HG03442 (cell line): ENCODE results near the gene MACROD2.

ENCODE experiments used
- ATAC-seq: cut with Tn5 transposase; IDR thresholded peaks from one replicate; pipeline ENCODE4 v1.9.1; 2021; ENCODE audit warnings: mild to moderate bottlenecking, moderate library complexity; ENCODE audit not compliant: unreplicated experiment

Gene MACROD2

GRCh38 chr20:14632906-14633305 lies 637.6 kb downstream of the MACROD2 start:
- ATAC-seq, result no peak

DNA sequence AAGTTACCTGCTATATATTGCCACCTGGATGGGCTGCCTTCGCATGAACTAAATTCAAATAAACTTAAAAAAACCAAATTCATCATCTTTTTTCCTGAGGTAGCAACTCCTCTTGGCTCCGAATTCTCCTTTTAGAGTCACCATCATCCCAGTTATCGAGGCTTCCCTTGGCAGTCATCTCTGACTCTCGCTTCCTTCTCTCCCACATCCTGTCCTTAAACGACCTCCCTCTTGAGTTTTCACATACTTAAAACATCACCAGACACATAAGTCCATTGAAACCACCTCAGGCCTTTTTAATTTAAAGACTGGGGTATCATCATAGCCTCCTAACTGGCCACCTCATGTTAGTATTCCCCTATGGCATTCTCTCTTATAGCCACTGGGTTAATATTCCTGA lies 638.2 kb downstream of the MACROD2 start:
- no peak for ATAC-seq

GRCh38 chr20:14634665-14635064 lies 639.3 kb downstream of the MACROD2 start:
- no peak for ATAC-seq

DNA sequence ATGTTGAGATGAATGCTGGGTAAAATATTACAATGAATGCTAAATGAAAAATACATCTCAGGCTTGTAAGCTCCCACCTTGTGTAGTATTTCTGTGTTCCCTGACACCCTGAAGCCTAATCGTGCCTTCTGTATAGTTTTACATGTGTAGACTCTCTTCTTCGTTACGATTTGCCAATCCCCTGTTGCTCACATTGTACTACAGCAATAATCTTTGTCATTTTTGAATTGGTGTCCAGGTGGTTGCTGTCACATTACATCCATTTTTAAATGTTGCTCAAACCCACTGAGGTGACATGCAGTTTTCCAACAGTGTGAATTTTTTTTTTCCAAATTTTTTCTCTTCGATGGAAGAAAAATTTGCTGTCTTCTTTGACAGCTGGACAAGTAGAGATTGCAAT lies 642.1 kb downstream of the MACROD2 start:
- ATAC-seq, result no peak

- ATAC-seq, result no peak
These were observed 647.8 kb downstream of the MACROD2 start for GRCh38 chr20:14643146-14643545.

DNA sequence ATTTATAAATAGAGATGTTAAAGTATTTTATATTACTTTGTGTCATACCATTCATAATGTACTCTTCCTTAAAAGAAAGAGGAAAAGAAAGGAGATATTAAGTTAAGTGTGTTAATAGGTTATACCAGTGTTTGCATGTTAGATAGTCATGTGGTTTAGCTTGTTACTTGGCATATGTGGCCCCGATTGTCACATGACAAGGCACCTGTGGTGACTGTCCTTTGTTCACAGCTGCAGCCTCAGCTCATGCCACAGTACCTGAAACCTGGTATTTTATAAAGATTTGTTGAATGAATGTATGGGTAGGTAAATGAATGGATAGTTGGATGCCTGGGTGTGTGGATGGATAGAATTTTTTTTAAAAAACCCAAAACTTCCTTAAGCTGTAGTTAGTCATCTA lies 648.2 kb downstream of the MACROD2 start:
- no peak for ATAC-seq

- ATAC-seq, result no peak
These were observed 649.2 kb downstream of the MACROD2 start for GRCh38 chr20:14644306-14645097.

DNA sequence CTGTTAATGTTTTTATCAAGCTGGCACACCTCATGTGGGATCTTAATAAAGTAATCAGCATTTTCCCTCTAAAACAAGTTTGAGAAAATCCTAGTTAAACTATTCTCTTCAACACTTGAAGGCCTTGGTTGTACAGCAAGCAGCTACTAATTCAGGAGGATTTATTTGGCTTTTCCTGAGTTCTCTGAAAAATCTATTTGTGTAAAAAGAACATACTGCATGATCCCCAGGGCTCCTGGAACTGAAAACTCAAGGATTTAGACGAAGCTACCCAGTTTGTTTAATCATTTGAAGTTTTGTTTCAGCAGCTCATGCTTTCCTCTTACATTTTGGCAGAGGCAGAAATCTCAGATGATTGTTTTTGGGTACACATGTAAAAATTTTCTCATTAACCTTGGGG lies 651.7 kb downstream of the MACROD2 start:
- no peak for ATAC-seq

DNA sequence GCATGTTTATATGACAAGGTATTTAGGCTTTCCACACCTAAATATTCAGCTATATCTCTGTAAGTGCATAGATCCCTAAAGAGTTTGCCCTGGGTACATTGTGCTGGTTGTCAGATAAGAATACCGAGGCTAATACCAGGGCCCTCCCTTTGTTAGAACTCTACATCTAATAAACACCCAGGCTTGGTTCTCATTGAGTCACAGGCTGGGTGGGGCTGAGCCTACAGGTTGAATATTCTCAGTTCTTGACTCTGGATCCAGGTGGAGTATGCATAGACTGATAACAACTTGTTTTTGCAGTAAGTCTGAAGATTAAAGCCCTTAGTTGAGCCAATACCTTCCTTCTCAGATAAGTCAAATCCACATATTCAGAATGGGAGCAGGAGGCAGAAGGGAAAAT lies 654.3 kb downstream of the MACROD2 start:
- no peak for ATAC-seq

GRCh38 chr20:14657266-14658005 lies 662.1 kb downstream of the MACROD2 start:
- no peak for ATAC-seq

DNA sequence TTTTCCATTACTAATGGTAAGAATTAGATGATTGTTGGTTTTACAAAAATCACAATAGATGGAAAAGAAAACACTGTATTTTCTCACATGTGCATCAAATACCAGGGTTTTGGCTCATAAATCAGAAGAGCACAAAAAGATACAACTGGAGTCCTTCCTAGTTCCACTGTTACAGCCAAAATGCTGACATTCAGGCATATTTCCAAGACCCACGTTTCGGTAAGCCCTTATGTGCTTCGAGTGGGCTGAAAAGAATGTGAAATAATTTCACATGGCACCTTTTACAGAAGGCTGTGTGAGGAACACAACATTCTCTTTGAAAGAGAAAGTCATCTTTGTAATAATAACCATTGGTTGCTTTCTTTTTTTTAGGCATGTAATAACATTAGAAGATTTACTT lies 668.8 kb downstream of the MACROD2 start:
- ATAC-seq, result no peak

GRCh38 chr20:14666696-14667095 lies 671.4 kb downstream of the MACROD2 start:
- ATAC-seq, result no peak

GRCh38 chr20:14667226-14667625 lies 671.9 kb downstream of the MACROD2 start:
- no peak for ATAC-seq

DNA sequence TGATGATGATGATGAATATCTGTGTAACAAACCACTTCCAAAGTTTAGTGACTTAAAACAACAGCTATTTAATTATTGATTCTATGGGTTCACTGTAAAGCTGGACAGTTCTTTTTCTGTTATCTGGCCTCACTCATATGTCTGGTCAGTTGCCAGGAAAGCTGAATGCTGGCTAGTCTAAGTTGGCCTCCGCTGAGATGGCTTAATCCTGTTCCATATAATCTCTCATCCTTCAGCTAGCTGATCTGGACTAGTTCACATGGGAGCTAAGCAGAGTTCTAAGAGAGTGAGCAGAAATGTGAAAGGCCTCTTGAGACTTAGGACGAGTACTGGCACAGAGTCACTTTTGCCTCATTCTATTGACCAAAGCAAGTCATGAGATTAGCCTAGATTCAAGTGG lies 676.8 kb downstream of the MACROD2 start:
- no peak for ATAC-seq

- no peak for ATAC-seq
These were observed 677.8 kb downstream of the MACROD2 start for GRCh38 chr20:14673164-14673563.

DNA sequence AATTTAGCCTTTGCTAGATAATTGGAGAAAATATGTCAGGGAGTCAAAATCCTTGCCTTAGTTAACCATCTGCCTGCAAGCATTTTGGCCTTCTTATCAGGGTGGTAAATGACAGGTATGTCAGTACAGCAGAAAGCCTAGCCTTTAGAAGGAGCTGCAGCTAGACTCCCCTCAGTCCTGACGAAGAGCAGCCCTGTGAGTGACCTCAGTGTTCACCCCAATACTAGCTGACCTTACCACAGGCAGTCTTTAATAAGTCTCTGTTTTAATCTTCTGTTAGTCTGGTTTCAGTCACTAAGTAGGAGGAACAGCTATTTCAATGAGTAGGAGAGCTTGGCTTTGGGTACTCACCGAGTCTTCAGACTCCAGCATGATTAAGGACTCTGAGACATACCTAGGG lies 682.1 kb downstream of the MACROD2 start:
- no peak for ATAC-seq

GRCh38 chr20:14685183-14685582 lies 689.9 kb downstream of the MACROD2 start:
- no peak for ATAC-seq

DNA sequence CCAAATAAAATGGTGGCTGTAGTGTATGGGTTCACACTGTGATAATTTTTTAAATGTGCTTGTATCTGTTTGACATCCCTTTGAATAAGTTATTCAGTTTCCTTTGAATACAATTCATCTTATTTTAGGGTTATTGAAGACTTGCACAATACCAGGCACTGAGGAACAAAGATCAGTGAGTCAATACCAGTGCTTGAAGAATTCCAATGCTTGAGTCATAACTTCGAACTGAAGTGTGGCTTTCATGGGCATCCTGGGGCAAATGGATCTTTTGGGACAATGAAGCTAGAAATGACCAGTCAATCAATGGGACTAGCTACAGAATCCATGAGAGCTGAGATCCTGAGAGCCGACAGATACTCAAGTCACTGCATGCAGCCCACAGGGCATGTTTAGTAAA lies 692.0 kb downstream of the MACROD2 start:
- ATAC-seq, result no peak

DNA sequence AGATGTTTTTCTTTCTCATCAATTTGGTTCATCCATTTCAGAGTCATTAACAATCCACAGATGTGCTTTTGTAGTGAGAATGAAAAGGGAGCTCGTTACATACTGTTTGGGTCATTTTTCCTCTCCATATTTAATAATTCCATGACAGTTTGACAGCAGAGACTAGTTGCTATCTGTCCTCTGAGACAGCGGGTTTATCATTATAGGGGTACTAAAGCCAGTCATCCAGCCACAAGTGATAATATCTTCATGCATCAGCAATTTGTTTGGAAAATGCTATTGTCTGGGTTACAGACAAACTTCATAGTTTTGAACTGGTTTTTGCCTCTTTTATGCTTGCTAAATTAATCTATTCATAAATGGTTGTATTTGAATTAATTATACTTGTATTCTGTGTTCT lies 692.7 kb downstream of the MACROD2 start:
- ATAC-seq, result no peak

GRCh38 chr20:14691994-14692393 lies 696.7 kb downstream of the MACROD2 start:
- ATAC-seq, result peak; percentile 50

DNA sequence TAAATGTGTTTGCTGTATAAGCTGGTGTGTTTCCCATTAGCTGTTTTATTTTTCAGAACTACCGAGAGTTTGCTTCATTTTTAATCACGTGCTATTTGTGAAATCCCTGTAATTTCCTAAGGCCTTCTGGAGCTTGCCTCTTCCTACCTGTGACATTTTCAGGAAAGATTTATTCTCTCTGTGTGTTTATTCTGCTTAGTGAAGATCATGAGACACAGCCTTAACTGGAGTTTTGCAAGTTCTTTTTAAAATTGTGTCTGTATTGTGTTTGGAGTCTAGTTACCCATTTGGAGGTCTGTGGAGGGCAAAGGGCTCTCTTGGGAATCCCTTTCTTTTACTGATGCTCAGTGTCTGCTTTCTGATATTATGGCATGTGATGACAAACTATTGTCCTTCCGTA lies 701.2 kb downstream of the MACROD2 start:
- ATAC-seq, result no peak

DNA sequence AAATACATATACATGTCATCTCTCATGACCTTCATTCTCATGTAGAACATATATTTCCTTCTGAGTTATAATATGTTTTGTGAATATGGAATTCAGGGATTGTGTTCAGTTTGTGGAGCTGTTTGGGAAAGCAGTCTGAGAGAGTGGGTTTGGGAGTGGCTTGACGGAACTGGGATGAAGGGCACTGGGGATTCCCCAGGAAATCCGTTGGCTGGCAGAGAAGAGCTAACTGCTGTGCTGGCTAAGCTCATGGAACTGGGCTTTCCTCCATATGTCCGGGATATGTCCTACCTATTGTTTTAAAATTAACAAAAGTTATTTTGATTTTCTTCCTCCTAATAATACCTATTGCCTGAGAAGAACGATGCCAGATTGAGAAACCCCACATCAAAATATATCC lies 701.6 kb downstream of the MACROD2 start:
- ATAC-seq, result no peak
